ENCODE results near the gene PAK4.

The PAK4 gene

DNA sequence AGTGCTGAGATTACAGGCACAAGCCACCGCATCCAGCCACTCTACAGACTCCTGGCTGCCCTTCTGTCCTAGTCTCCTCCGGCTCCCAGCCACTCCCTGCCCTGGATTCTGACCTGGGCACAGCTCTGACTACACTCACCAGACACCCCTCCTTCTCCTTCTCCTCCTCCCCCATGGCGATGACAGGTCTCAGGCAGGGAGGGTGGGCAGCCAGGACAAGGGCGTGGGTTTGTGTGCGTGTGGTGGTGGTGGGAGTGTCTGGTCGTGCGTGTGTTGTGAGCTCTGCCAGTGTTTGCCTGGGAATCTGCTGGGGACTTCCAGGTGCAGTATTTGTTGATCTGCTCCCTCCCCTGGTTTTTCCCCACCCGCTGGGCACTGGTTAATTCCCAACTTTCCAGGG lies 68.2 kb downstream of the PAK4 start:
- Histone ChIP-seq H3K4me3 (replicated peaks; ENCODE audit: low read depth, low read length) (no peak overlapping the region), H3K27me3 (replicated peaks; ENCODE audit: control insufficient read depth, insufficient read depth, low read length) (peaks cover 2% of the 10 kb centered on the region; the same call in 1 of the 2 replicates), H3K36me3 (ENCODE audit: control insufficient read depth, insufficient read depth, low read length) (no peaks in the 10 kb centered on the region)
- TF ChIP-seq, protein P1, sequence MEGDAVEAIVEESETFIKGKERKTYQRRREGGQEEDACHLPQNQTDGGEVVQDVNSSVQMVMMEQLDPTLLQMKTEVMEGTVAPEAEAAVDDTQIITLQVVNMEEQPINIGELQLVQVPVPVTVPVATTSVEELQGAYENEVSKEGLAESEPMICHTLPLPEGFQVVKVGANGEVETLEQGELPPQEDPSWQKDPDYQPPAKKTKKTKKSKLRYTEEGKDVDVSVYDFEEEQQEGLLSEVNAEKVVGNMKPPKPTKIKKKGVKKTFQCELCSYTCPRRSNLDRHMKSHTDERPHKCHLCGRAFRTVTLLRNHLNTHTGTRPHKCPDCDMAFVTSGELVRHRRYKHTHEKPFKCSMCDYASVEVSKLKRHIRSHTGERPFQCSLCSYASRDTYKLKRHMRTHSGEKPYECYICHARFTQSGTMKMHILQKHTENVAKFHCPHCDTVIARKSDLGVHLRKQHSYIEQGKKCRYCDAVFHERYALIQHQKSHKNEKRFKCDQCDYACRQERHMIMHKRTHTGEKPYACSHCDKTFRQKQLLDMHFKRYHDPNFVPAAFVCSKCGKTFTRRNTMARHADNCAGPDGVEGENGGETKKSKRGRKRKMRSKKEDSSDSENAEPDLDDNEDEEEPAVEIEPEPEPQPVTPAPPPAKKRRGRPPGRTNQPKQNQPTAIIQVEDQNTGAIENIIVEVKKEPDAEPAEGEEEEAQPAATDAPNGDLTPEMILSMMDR (IDR thresholded peaks at IDR 0.05; ENCODE audit: insufficient read depth, low read length, poor library complexity, severe bottlenecking): no peak
- DNase-seq (ENCODE audit: extremely low read depth, insufficient read length): no peak

DNA sequence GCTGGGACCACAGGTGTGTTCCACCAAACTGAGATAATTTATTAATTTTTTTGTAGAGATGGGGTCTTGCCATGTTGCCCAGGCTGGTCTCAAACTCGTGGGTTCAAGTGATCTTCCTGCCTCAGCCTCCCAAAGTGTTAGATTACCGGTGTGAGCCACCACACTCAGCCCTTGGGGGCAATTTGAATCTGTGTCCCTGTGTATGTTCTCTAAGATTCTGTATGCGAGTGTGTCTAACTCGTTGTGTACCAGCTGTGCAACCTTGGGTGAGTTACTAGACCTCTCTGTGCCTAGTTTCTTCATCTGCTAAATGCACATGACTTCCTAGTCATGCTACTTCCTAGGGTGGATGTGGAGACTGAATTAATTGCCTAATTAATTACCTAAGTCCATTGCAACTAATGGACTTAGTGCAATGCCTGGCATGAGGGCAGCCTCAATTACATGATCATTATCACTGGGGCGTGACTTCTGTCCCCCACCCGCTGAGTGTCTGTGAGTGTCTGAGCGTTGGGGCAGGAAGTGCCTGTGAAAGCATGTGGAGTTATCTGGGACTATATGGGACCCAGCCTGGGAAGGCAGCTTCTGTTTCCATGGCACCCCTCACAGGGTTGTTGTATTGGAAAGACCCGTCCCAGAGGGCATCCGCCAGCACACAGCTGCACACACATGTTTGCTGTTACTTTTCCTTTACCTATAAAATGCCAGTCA lies 69.4 kb downstream of the PAK4 start:
- Histone ChIP-seq H3K27me3 (replicated peaks; ENCODE audit: control insufficient read depth, insufficient read depth, low read length) (peaks cover 4% of the 10 kb centered on the region; the same call in 1 of the 2 replicates), H3K4me3 (replicated peaks; ENCODE audit: low read depth, low read length) (no peak overlapping the region), H3K36me3 (ENCODE audit: control insufficient read depth, insufficient read depth, low read length) (no peaks in the 10 kb centered on the region)
- TF ChIP-seq, protein P1 (IDR thresholded peaks at IDR 0.05; ENCODE audit: insufficient read depth, low read length, poor library complexity, severe bottlenecking): no peak
- DNase-seq (ENCODE audit: extremely low read depth, insufficient read length): no peak

DNA sequence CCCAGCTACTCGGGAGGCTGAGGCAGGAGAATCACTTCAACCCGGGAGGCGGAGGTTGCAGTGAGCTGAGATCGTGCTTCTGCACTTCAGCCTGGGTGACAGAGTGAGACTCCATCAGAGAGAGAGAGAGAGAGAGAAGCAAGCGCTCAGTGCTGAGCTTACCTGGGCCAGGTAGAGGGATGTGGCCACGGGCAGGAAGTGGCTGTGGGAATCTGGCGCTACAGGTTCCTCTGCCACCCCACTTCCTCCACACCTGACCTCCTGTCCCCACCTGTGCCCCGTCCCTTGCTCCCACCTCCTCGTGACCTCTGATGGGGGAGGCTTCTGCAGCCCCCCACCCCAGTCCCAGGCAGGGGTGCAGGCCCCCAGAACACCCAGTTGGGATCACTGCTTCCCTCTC lies 70.2 kb downstream of the PAK4 start:
- H3K36me3 ChIP-seq (ENCODE audit: control insufficient read depth, insufficient read depth, low read length): no peaks in the 10 kb centered on the region
- no peak overlapping the region for H3K4me3 ChIP-seq (replicated peaks; ENCODE audit: low read depth, low read length)
- DNase-seq (ENCODE audit: extremely low read depth, insufficient read length): no peak
- TF ChIP-seq, protein P1 (IDR thresholded peaks at IDR 0.05; ENCODE audit: insufficient read depth, low read length, poor library complexity, severe bottlenecking): no peak
- peaks cover 4% of the 10 kb centered on the region; the same call in 1 of the 2 replicates for H3K27me3 ChIP-seq (replicated peaks; ENCODE audit: control insufficient read depth, insufficient read depth, low read length)

DNA sequence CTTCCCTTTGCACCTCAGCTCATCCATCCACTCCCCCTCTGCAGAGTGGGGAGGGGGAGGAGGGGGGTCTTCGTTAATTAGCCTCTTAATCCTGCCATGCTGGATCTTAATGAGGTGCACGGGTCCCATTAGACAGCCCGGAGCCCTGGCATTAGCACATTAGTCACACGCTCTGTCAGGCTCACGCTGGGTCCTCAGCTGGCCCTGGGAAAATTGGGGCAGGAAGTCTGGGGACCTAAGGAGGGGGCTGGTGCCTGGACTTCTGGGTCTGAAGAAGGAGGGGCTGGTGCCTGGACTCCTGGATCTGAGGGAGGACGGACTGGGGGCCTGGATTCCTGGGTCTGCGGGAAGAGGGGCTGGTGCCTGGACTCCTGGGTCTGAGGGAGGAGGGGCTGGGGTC lies 70.7 kb downstream of the PAK4 start:
- H3K36me3 ChIP-seq (ENCODE audit: control insufficient read depth, insufficient read depth, low read length): no peaks in the 10 kb centered on the region
- TF ChIP-seq, protein P1 (IDR thresholded peaks at IDR 0.05; ENCODE audit: insufficient read depth, low read length, poor library complexity, severe bottlenecking): no peak
- peaks cover 4% of the 10 kb centered on the region; the same call in 1 of the 2 replicates for H3K27me3 ChIP-seq (replicated peaks; ENCODE audit: control insufficient read depth, insufficient read depth, low read length)
- no peak overlapping the region for H3K4me3 ChIP-seq (replicated peaks; ENCODE audit: low read depth, low read length)
- no peak for DNase-seq (ENCODE audit: extremely low read depth, insufficient read length)

DNA sequence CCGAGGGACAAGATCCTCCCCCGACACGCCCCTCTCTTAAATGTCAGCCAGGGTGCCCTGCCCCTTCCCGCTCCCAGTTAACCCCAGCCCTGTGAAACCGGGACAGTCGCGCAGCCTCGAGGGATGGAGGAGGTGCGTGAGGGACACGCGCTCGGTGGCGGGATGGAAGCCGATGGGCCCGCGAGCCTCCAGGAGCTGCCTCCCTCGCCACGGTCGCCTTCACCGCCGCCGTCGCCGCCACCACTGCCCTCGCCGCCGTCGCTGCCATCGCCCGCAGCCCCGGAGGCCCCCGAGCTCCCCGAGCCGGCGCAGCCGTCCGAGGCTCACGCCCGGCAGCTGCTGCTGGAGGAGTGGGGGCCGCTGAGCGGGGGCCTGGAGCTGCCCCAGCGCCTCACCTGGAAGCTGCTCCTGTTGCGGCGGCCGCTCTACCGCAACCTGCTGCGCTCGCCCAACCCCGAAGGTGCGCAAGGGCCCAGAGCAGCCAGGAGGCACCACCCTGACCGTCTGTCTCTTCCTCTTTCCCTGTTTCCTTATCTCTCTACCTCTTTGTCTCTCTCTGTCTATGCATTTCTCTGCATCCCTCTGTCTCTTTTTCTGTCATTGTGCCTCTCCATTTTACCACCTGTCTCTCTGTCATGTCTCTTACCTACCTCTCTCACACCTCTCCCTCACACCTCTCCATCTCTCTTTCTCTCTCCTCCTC lies 71.4 kb downstream of the PAK4 start, which contains the start of gene NCCRP1:
Gene NCCRP1, plus strand, starts transcription at position 105 of the 703 bp plus-strand sequence. Its CDS starts 19 bp downstream, at position 124.
- no peak within 1 kb of the TSS for H3K4me3 ChIP-seq (replicated peaks; ENCODE audit: low read depth, low read length)
- DNase-seq (ENCODE audit: extremely low read depth, insufficient read length): no peak
- no peaks in the 10 kb centered on the region for H3K36me3 ChIP-seq (ENCODE audit: control insufficient read depth, insufficient read depth, low read length)
- peaks cover 4% of the 10 kb centered on the region; the same call in 1 of the 2 replicates for H3K27me3 ChIP-seq (replicated peaks; ENCODE audit: control insufficient read depth, insufficient read depth, low read length)
- TF ChIP-seq, protein P1 (IDR thresholded peaks at IDR 0.05; ENCODE audit: insufficient read depth, low read length, poor library complexity, severe bottlenecking): no peak
